H1 (cell line): ENCODE results near the gene DYNC2H1. TPM values are rescaled to one million over a fixed set of nuclear protein-coding genes. Genes with fewer than 3 reads are reported as not detected.

Experiments used
- CEBPB ChIP-seq: IDR thresholded peaks from 2 replicates; pipeline ENCODE4 v1.6.1; 2012; ENCODE audit warnings: low read depth, low read length
- CHD1 ChIP-seq: IDR thresholded peaks from 2 replicates; pipeline ENCODE4 v1.6.1; 2012; ENCODE audit warnings: low read depth, low read length, improper control_type of control experiment
- CHD7 ChIP-seq: fragments of 300-600 bp; sonication (generic); IDR thresholded peaks from 2 replicates; pipeline ENCODE4 v1.7.1; 2012; ENCODE audit warnings: low read length, moderate library complexity, mild to moderate bottlenecking, inconsistent platforms; ENCODE audit not compliant: insufficient replicate concordance
- EGR1 ChIP-seq: IDR thresholded peaks from 2 replicates; pipeline ENCODE4 v1.6.1; 2011; ENCODE audit warnings: low read depth, low read length, borderline replicate concordance
- HDAC2 ChIP-seq, 2 experiments: fragments of 300-600 bp in 1 of 2; sonication (generic) in 1 of 2; IDR thresholded peaks; 2 replicates each; pipeline ENCODE4 v1.6.1; 2011 to 2012; ENCODE audit warnings: low read depth in 2 of 2, low read length in 2 of 2, mild to moderate bottlenecking in 2 of 2, moderate library complexity in 2 of 2, borderline replicate concordance in 1 of 2, inconsistent platforms in 1 of 2
- JUN ChIP-seq: IDR thresholded peaks from 2 replicates; pipeline ENCODE4 v1.6.1; 2011; ENCODE audit warnings: low read depth, mild to moderate bottlenecking, improper control_type of control experiment, low read length
- KDM4A ChIP-seq: IDR thresholded peaks from one replicate; pipeline ENCODE4 v1.7.1; 2012; ENCODE audit warnings: low read depth, mild to moderate bottlenecking, moderate library complexity, low read length, inconsistent platforms; ENCODE audit not compliant: severe bottlenecking
- NANOG ChIP-seq: IDR thresholded peaks from 2 replicates; pipeline ENCODE4 v1.6.1; 2011; ENCODE audit warnings: low read length, low read depth, mild to moderate bottlenecking, inconsistent platforms; ENCODE audit not compliant: insufficient read depth, poor library complexity, severe bottlenecking
- RBBP5 ChIP-seq: IDR thresholded peaks from 2 replicates; pipeline ENCODE4 v1.7.1; 2012; ENCODE audit warnings: low read depth, mild to moderate bottlenecking, inconsistent platforms, low read length, moderate library complexity, borderline replicate concordance
- polyA plus RNA-seq, 7 experiments: library from polyadenylated mRNA; depleted of rRNA in 3 of 7; stranded (reverse) in 5 of 7; unstranded in 2 of 7; fragments of >200 nt in 5 of 7; fragments of 200-250 nt in 2 of 7; gene quantifications; 1 replicate in 5 of 7; 2 replicates in 1 of 7; 4 replicates in 1 of 7; pipeline versions ENCODE4 v1.2.1 to v1.2.3, GENCODE V29; 2011 to 2013; ENCODE audit warnings: missing spikeins in 2 of 7, mixed read lengths in 2 of 7
- total RNA-seq: library from RNA; stranded (reverse); fragmentation: NEBNext Ultra II Directional; extraction: Animal tissue kit (Norgen Biotek cat#: 25700); gene quantifications from 2 replicates; pipeline ENCODE4 v1.2.1, GENCODE V29; 2021

DYNC2H1 gene
- total and polyA plus RNA-seq, 2 of the 8 experiments (the other 6 are each of a cell fraction or from before 2014, with no cell fraction given): 6.2 to 12.0 TPM

GRCh38 chr11:103441021-103441420, 331.8 kb downstream of the DYNC2H1 start (continued):
- TF ChIP-seq CHD7 (no peak), JUN (no peak), CHD1 (no peak), KDM4A (no peak), CEBPB (no peak), EGR1 (no peak), RBBP5 (no peak), NANOG (no peak), HDAC2 (IDR thresholded peaks at IDR 0.05; ENCODE audit: borderline replicate concordance in 1 of 2, low read depth in 2 of 2, low read length in 2 of 2) (no peak)
